NCI-H2029 treated with DMSO at 0.1 percent for 48 hours (cell line): Measurements from ENCODE around the gene TNFAIP8L1.

ENCODE experiments used
- DNase-seq: peaks from one replicate; lab custom pipeline; 2025; lab: John Stamatoyannopoulos, UW

The TNFAIP8L1 gene

GRCh38 chr19:4703671-4704316, 64.5 kb downstream of the TNFAIP8L1 start:
- DNase-seq, result no peak

- DNase-seq, result no peak
These were observed 65.0 kb downstream of the TNFAIP8L1 start for GRCh38 chr19:4704317-4704673.
